ENCODE results near the gene ARSB. TPM values are rescaled to one million over a fixed set of nuclear protein-coding genes. Genes with fewer than 3 reads are reported as not detected.
A peak's percentile ranks its signal among the peaks of the same experiment; 100 is the strongest.

ARSB gene
- total RNA-seq, 1 donor: 32.7 TPM

DNA sequence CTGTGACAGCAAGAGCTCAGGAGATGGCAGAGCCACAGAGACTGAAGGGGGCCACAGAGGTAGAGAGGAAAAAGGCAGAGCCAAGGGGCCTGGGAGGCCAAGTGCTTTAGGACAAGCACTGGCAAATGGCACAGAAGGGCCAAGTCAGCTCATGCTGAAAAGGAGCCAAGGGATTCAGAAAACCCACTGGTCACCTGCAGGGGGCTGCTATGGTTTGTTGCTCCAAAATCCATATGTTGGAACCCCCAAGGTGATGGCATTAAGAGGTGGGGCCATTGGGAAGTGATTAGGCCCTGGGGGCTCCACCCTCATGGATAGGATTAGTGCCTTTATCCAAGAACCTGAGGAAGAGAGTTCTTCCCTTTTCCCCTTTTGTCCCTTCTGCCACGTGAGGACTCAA, 165.4 kb downstream of the ARSB start:
- no peak overlapping the region for H3K4me3 ChIP-seq (ENCODE audit: low read depth, low read length)
- no peak for DNase-seq (ENCODE audit: low read depth)
- TF ChIP-seq, protein P1, sequence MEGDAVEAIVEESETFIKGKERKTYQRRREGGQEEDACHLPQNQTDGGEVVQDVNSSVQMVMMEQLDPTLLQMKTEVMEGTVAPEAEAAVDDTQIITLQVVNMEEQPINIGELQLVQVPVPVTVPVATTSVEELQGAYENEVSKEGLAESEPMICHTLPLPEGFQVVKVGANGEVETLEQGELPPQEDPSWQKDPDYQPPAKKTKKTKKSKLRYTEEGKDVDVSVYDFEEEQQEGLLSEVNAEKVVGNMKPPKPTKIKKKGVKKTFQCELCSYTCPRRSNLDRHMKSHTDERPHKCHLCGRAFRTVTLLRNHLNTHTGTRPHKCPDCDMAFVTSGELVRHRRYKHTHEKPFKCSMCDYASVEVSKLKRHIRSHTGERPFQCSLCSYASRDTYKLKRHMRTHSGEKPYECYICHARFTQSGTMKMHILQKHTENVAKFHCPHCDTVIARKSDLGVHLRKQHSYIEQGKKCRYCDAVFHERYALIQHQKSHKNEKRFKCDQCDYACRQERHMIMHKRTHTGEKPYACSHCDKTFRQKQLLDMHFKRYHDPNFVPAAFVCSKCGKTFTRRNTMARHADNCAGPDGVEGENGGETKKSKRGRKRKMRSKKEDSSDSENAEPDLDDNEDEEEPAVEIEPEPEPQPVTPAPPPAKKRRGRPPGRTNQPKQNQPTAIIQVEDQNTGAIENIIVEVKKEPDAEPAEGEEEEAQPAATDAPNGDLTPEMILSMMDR (IDR thresholded peaks at IDR 0.05; ENCODE audit: insufficient read depth, low read length): no peak

GRCh38 chr5:78819166-78819565, 165.9 kb downstream of the ARSB start:
- DNase-seq (ENCODE audit: low read depth): peak; percentile 63
- TF ChIP-seq, protein P1 (IDR thresholded peaks at IDR 0.05; ENCODE audit: insufficient read depth, low read length): no peak
- H3K4me3 ChIP-seq (ENCODE audit: low read depth, low read length): no peak overlapping the region

- no peak overlapping the region for H3K4me3 ChIP-seq (ENCODE audit: low read depth, low read length)
- no peak for DNase-seq (ENCODE audit: low read depth)
These were observed 168.9 kb downstream of the ARSB start for GRCh38 chr5:78816143-78816765.

DNA sequence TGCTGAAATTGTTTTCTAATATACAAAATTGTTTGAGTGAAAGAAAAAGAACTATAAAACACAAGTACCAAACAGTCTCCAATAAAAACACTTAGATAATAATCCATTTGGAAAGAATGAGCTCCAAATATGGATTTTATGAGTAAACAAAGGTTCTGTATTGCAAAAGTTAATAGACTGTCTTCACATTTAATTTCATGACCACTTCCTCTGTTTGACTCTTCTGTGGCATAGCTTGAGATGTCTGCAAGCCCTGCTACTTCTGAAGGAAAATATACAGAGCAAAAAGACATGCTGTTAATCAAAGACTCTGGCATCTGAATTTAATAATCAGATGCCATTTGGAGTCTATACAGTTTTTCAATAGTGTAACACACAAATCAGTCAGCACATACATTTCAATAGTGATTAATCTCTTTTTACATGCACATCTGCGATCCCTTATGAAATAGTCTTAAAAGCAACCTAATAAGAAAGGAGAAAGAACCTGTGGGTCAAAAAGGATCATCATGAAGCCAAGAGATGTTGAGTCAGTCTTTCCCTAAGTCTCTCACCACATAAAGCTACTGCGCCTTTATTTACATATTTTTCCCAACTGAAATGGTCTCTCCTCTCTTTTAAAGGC, 171.1 kb downstream of the ARSB start:
- H3K4me3 ChIP-seq (ENCODE audit: low read depth, low read length): no peak overlapping the region
- no peak for DNase-seq (ENCODE audit: low read depth)
- TF ChIP-seq, protein P1 (IDR thresholded peaks at IDR 0.05; ENCODE audit: insufficient read depth, low read length): no peak

More at GRCh38 chr5:78816143-78816765, 168.9 kb downstream of the ARSB start:
- TF ChIP-seq, protein P1 (IDR thresholded peaks at IDR 0.05; ENCODE audit: insufficient read depth, low read length): no peak

GRCh38 chr5:78813286-78813685, 171.8 kb downstream of the ARSB start:
- TF ChIP-seq, protein P1 (IDR thresholded peaks at IDR 0.05; ENCODE audit: insufficient read depth, low read length): no peak
- no peak for DNase-seq (ENCODE audit: low read depth)
- no peak overlapping the region for H3K4me3 ChIP-seq (ENCODE audit: low read depth, low read length)

DNA sequence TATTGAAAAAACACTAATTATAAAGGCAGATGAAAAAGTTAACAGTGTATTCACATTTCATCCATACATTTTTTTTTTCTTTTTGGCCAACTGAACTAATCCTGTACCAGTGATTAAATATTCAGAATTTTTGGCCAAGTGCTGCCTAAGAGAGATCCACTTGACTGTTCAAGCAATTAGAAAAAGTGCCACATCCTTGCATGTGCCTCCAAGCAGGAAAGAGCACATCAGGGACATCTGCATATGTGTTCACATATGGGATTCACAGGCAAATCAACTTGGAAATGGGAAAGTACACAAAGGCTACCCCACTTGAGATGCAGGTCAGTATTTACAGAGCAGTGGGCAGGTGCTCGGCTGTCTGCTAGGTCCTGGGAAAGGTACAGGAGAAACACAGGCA, 173.2 kb downstream of the ARSB start:
- TF ChIP-seq, protein P1 (IDR thresholded peaks at IDR 0.05; ENCODE audit: insufficient read depth, low read length): no peak
- DNase-seq (ENCODE audit: low read depth): no peak
- no peak overlapping the region for H3K4me3 ChIP-seq (ENCODE audit: low read depth, low read length)
